ENCODE data around the gene ZNF853.
"Not testable (repeated sequence)": the region's sequence is repeated elsewhere in the genome, so short reads cannot be mapped to it uniquely, and the experiment has no call there.

Gene ZNF853

DNA sequence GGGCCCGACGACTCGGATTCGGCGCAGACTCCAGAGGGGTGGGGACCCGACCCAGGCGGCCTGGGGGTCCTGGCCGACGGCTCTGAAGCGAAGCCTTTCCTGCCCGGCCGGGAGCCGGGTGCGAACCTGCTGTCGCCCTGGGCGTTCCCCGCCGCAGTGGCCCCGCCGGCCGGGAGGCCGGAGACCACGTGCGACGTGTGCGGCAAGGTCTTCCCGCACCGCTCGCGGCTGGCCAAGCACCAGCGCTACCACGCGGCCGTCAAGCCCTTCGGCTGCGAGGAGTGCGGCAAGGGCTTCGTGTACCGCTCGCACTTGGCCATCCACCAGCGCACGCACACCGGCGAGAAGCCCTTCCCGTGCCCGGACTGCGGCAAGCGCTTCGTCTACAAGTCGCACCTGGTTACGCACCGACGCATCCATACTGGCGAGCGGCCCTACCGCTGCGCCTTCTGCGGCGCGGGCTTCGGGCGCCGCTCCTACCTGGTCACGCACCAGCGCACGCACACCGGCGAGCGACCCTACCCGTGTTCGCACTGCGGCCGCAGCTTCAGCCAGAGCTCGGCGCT is 37.1 kb downstream of the ZNF853 start:
- ATAC-seq: no peak

GRCh38 chr7:6653071-6654003 is 37.9 kb downstream of the ZNF853 start:
- no peak for ATAC-seq

DNA sequence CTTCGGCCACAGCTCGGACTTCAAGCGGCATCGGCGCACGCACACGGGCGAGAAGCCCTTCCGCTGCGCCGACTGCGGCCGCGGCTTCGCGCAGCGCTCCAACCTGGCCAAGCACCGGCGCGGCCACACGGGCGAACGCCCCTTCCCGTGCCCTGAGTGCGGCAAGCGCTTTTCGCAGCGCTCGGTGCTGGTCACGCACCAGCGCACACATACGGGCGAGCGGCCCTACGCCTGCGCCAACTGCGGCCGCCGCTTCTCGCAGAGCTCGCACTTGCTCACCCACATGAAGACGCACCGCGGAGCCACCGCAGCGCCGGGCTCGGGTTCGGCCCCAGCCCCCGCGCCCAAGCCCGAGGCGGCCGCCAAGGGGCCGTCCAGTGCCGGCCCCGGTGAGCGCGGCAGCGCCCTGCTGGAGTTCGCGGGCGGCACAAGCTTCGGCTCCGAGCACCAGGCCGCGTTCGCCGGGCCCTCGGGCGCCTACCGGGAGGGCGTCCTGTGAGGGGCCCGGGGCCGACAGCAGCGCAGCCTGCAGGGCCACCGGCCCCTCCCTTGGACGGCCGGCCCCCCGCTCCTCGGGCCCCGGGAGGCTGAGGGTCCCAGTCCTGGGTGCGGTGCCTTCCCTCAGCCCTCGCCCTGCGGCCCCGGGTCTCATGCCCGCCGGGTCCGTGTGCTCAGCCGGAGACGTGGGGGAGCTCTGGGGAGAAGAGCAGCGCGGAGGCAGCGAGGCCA is 38.9 kb downstream of the ZNF853 start:
- no peak for ATAC-seq

- no peak for ATAC-seq
These were observed 39.6 kb downstream of the ZNF853 start for GRCh38 chr7:6654842-6655610.

DNA sequence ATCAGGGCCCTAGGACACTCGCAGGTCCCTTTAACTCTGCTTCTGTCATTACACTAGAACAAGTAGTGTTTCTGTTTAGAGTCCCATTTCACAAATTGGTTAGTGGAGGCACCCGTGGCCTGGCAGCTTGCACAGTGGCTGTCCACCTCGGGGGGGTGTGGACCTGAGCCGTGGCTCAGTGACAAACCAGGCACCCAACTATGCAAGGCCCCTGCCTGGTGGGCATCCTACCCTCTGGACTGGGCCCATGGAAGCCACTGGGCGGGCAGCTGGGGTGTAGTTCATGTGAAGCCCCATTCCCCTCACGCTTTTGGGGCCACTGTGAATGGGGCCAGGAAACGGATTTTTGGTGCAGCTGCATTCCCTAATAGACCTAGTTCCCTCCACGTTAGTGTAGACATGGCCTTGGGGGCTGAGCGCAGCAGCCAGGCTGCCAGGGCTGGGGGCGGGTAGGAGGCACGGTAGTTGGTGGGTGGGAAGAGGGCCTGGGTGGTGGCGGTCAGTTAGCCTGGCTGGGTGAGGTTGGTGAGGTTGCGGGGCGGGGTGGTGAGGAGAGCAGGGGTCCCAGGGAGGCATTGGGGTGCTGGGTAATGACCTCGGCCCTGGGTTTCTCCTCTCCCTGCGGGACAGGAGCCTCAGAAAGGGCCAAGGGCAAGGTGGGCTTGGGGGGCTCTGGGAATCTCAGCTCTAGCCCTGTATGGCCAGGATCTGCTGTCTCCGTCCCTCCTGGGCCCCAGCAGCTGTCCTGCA is 40.4 kb downstream of the ZNF853 start:
- ATAC-seq: no peak

DNA sequence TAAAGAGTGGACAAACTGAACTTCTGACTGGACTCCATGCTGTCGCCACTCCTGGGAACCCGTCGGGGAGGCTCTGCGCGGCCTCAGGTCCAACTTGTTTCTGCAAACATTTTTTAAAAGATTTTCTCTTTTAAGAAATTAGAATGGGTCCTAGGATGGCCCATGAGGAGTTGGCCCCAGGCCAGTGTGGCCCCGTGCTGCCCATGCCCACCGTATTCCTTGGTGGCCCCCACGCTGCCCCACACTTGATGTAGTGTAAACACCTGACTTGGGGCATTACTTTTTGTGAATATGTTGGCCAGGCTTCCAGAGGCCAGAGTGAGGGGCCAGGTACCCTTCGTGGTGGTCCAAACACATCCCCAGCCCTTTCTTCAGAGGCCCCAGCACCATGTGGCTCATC is 41.0 kb downstream of the ZNF853 start:
- no peak for ATAC-seq

DNA sequence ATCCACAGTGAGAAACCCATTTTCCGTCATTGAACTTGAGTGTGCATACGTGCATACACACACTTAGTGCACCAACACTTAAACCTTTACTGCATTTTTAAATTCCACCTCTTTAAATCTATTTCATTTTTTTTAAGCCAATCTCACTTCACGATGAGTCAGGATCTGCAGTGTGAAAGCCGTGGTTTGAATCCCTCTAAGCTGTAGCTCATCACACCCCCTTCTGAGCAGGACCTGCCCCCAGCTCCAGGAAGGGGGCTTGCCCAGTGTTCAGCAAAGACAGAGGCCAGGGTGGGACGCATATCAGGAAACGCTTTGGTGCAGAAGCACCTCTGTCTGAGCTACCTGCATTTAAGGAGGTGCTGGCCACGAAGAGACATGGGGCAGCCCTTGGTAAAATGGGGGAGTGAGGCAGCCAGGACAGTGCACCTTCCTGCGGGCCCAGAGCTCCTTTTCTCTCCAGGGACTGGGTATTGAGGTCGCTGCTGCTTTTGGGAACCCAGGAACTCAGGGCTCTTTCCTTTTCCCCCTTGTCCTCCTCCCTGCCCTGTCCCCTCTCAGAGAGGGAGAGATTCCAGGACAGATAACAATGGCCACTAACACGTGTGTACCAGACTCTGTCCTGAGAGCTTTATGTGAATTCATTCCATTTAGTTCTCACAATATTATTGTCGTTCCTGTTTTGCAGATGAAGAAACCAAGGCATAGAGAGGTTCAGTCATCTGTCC is 43.4 kb downstream of the ZNF853 start:
- peak in 1 of 2 donors; percentile 28 for ATAC-seq

DNA sequence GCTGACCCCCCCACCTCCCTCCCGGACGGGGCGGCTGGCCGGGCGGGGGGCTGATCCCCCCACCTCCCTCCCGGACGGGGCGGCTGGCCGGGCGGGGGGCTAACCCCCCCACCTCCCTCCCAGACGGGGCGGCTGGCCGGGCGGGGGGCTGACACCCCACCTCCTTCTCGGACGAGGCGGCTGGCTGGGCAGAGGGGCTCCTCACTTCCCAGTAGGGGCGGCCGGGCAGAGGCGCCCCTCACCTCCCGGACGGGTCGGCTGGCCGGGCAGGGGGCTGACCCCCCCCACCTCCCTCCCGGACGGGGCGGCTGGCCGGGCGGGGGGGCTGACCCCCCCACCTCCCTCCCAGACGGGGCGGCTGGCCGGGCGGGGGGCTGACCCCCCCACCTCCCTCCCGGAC is 55.4 kb downstream of the ZNF853 start:
- ATAC-seq: not testable (repeated sequence)

All from activated CD4-positive, CD25-positive, alpha-beta regulatory T cell treated with anti-CD3 and anti-CD28 coated beads, Interleukin-2, amount 50 U/mL, for 24 hours (primary cell).